ENCODE results near the gene CYP2W1.

- TF ChIP-seq CTCF (optimal IDR thresholded peaks at IDR 0.05 in 1 of 3, IDR thresholded peaks at IDR 0.05 in 1 of 3, conservative IDR thresholded peaks at IDR 0.05 in 1 of 3; ENCODE audit: extremely low read depth in 1 of 3, insufficient read depth in 2 of 3, low read length in 3 of 3): no peak
- TF ChIP-seq EZH2 (IDR thresholded peaks at IDR 0.05; ENCODE audit: low read length): no peak
Observed at GRCh38 chr7:996079-996872, 13.3 kb downstream of the CYP2W1 start.
